SJCRH30 (cell line): ENCODE data around the gene CERS1. TPM values are rescaled to one million over a fixed set of nuclear protein-coding genes. Genes with fewer than 3 reads are reported as not detected.
A peak's percentile ranks its signal among the peaks of the same experiment; 100 is the strongest.

Experiments used
- DNase-seq, 2 experiments: peaks; one replicate each; pipeline ENCODE4 v3.0.0-alpha.2; 2015 to 2020
- H3K27ac ChIP-seq: fragments of 250-450 bp; sonication (Bioruptor Pico); 2 replicates; pipeline ENCODE4 v1.5.1; 2020; ENCODE audit warnings: mild to moderate bottlenecking, moderate library complexity
- H3K27me3 ChIP-seq: fragments of 250-450 bp; sonication (Bioruptor Pico); 2 replicates; pipeline ENCODE4 v1.5.1; 2020; ENCODE audit warnings: mild to moderate bottlenecking, moderate library complexity
- H3K36me3 ChIP-seq: fragments of 250-450 bp; sonication (Bioruptor Pico); 2 replicates; pipeline ENCODE4 v1.5.1; 2020; ENCODE audit warnings: mild to moderate bottlenecking, moderate library complexity
- H3K4me1 ChIP-seq: fragments of 250-450 bp; sonication (Bioruptor Pico); 2 replicates; pipeline ENCODE4 v1.5.1; 2020; ENCODE audit warnings: mild to moderate bottlenecking, moderate library complexity
- H3K4me3 ChIP-seq: fragments of 250-450 bp; sonication (Bioruptor Pico); 2 replicates; pipeline ENCODE4 v1.5.1; 2020; ENCODE audit warnings: mild to moderate bottlenecking, moderate library complexity
- H3K9me3 ChIP-seq: fragments of 250-450 bp; sonication (Bioruptor Pico); replicated peaks from 2 replicates; pipeline ENCODE4 v1.5.1; 2020; ENCODE audit warnings: mild to moderate bottlenecking, moderate library complexity
- total RNA-seq: library from RNA; depleted of rRNA; stranded (reverse); fragments of >200 nt; shearing (Covaris generic); gene quantifications from 2 replicates; pipeline ENCODE4 v1.2.3, GENCODE V29; 2014

Gene CERS1
- total RNA-seq, 1 experiment from 2014 or later: 6.1 TPM

DNA sequence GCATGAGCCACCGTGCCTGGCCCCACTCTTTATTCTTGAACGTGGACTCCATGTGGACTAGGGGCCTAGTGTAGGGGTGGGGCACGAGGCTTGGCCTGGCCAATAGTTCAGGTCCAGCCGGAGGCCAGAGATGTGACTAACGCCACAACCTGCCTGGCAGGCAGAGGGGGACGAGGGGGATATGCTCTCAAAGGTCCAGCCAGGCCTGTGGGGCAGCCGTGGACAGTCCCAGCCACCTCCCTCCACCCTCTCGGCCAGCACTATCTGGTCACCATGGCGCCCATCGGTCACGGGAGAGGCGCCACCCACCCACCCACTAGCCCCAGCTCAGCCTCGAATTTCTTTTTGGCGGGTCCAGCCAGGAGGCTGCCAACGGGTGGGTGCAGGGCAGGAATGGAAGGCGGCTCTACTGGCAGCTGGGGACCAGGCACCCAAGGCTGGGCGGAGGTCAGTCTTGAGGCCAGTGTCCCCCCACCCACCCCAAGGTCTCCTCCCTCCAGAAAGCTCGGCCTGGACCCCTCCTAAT, 2.2 kb upstream of the CERS1 start:
- Histone ChIP-seq H3K4me3 (no peak overlapping the region), H3K27me3 (no peaks in the 10 kb centered on the region), H3K9me3 (no peaks in the 10 kb centered on the region), H3K36me3 (peaks cover 7% of the 10 kb centered on the region; the same call in 1 of the 2 replicates), H3K27ac (no peak overlapping the region), H3K4me1 (peaks cover 17% of the 10 kb centered on the region)
- DNase-seq: peak; percentile 37 to 42

- peaks cover 17% of the 10 kb centered on the region for H3K4me1 ChIP-seq
- no peaks in the 10 kb centered on the region for H3K27me3 ChIP-seq
- H3K4me3 ChIP-seq: no peak overlapping the region
- DNase-seq: no peak
- no peak overlapping the region for H3K27ac ChIP-seq
- H3K9me3 ChIP-seq: no peaks in the 10 kb centered on the region
- H3K36me3 ChIP-seq: peaks cover 7% of the 10 kb centered on the region; the same call in 1 of the 2 replicates
Observed at GRCh38 chr19:18897094-18898029, 1.4 kb upstream of the CERS1 start.

GRCh38 chr19:18896421-18896841, 473 bp upstream of the CERS1 start:
- Histone ChIP-seq H3K4me3 (no peak overlapping the region), H3K27me3 (no peaks in the 10 kb centered on the region), H3K36me3 (peaks cover 4% of the 10 kb centered on the region; the same call in 1 of the 2 replicates), H3K9me3 (no peaks in the 10 kb centered on the region), H3K27ac (no peak overlapping the region), H3K4me1 (peaks cover 17% of the 10 kb centered on the region)
- no peak for DNase-seq

DNA sequence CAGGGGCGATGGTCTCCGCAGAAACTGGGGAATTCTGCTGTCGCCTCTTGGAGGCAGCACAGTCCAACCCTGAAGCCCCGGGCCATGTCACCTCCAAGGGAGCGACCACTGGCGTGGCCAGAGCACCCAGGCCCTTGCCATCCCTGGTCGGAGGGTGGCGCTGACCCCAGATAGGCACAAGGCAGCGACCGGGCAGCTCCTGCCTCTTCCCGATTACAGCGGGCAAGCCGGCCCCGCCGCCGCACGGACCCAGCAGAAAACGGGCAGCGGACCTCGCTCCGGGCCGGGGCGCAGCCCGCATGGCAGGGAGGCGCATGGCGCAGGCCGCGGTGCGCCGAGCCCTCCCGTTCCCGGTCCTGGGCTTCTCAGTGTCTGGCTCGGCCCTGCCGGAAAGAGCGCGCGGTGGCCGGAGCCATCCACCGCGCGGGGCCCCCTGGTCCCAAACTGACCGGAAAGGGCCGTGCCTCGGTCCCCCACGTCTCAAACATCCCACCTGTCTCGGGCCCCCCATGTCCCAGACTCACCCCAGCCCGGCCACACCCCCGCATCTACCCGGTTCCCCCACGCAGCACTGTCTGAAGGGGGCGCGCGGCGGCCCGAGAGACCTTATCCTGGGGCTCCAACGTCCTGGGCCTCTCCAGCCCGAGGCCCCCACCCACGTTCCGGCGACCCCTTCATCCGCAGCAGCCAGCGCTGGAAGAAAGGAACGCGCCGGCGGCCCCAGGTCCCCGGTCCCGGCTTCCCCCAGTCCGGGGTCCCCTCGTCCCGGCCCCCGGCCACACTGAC, 727 bp downstream of the CERS1 start:
- Histone ChIP-seq H3K27me3 (no peaks in the 10 kb centered on the region), H3K9me3 (no peaks in the 10 kb centered on the region), H3K4me1 (peaks cover 17% of the 10 kb centered on the region), H3K4me3 (peak overlapping the region; percentile 64), H3K36me3 (no peaks in the 10 kb centered on the region), H3K27ac (no peak overlapping the region)
- DNase-seq: peak; percentile 62 to 68

GRCh38 chr19:18894254-18895037, 1.5 kb downstream of the CERS1 start:
- DNase-seq: peak; percentile 88 to 90
- no peaks in the 10 kb centered on the region for H3K36me3 ChIP-seq
- H3K27me3 ChIP-seq: no peaks in the 10 kb centered on the region
- H3K4me3 ChIP-seq: peak overlapping the region; percentile 64
- H3K4me1 ChIP-seq: peaks cover 17% of the 10 kb centered on the region
- H3K27ac ChIP-seq: no peak overlapping the region
- H3K9me3 ChIP-seq: no peaks in the 10 kb centered on the region

DNA sequence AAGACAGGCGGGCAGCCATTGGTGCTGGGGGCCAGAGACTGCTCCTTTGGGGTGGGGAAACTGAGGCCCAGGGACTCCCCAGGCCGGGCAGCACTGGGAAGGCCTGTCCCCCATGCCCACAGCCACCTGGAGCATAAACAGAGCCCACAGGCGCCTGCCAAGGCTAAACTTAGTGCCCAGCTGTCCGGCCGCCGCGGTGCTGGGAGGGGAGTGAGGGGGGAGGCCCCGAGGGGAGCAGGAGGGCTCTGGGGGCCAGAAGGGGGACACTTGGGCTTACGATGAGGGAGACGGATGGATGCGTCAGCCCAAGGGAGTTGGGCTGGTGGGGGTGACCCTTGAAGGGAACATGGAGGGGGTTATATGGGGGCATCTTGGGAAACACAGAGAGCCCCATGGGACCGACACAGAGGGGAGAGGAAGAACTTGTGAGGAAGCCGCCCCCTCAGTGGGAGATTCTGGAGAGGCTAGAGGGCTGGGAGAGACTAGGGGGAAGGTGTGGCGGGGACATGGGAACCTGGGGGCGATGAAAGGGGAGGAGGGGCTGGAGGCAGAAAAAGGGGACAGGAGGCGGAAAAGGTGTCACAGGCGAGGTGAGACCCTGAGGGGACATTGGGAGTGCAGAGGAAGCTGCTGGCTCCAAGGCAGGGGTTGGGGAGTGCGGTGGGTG, 2.2 kb downstream of the CERS1 start:
- H3K4me3 ChIP-seq: peak overlapping the region; percentile 7; the same call in 1 of the 2 replicates
- no peaks in the 10 kb centered on the region for H3K9me3 ChIP-seq
- no peaks in the 10 kb centered on the region for H3K27me3 ChIP-seq
- H3K27ac ChIP-seq: no peak overlapping the region
- H3K36me3 ChIP-seq: no peaks in the 10 kb centered on the region
- peak in 1 of 2 experiments; percentile 27 for DNase-seq
- peaks cover 17% of the 10 kb centered on the region for H3K4me1 ChIP-seq

- Histone ChIP-seq H3K4me3 (no peak overlapping the region), H3K9me3 (no peaks in the 10 kb centered on the region), H3K27ac (no peak overlapping the region), H3K4me1 (peaks cover 12% of the 10 kb centered on the region), H3K27me3 (no peaks in the 10 kb centered on the region), H3K36me3 (no peaks in the 10 kb centered on the region)
- no peak for DNase-seq
Observed at GRCh38 chr19:18889949-18890745, 5.8 kb downstream of the CERS1 start.

DNA sequence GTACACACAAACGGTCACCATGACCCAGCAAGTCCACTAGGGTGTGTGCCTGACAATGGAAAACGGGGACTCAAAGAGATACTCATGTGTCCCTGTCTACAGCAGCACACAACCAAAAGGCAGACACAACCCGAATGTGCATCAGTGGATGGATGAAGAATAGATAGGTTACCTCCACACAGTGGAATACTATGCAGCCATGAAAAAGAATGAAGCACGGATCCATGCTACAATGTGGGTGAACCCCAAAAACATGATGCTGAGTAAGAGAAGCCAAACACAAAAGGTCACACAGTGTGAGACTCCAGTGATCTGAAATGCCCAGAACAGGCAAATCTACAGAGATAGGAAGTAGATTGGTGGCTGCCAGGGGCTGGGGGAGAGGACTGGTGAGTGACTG, 9.0 kb downstream of the CERS1 start:
- no peak for DNase-seq
- no peak overlapping the region for H3K4me3 ChIP-seq
- H3K4me1 ChIP-seq: no peaks in the 10 kb centered on the region
- no peak overlapping the region for H3K27ac ChIP-seq
- H3K36me3 ChIP-seq: no peaks in the 10 kb centered on the region
- H3K27me3 ChIP-seq: no peaks in the 10 kb centered on the region
- no peaks in the 10 kb centered on the region for H3K9me3 ChIP-seq

DNA sequence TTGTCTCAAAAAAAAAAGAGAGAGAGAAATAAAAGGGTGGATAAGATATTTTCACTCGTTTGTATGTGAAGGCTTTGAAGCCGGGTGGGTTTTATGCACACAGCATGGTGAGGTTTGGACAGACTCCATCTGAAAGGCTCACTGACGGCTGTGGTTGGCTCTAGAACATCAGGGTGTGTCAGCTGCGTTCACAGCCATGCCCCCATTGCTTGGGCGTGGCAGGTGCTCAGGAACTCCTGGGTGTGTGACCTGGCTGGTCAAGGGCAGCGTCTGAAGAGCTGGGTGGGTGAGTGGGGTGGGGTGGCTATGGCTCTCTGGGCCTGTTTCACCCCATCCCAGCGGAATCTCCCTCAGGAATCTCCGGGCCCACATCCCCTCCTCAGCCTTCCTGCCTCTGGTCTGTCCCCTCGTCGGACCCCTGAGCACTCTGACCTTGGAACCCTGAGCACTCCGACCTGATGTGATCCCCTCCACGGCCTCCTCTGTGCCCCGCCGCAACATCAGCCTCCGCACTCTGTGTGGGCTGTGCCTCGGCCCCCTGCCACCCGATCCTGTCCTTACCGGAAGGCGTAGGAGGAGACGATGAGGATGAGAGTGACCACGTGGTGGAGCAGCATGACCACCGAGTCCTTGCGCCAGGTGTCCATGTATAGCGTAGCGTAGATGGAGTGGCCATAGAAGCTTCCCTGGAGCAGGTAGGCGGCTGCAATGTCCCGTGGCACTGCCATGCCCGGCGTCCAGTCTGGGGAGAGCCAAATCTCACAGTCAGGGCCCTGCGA, 12.2 kb downstream of the CERS1 start:
- Histone ChIP-seq H3K4me1 (no peaks in the 10 kb centered on the region), H3K27ac (no peak overlapping the region), H3K9me3 (no peaks in the 10 kb centered on the region), H3K36me3 (no peaks in the 10 kb centered on the region), H3K4me3 (no peak overlapping the region), H3K27me3 (no peaks in the 10 kb centered on the region)
- no peak for DNase-seq

GRCh38 chr19:18881491-18881890, 14.5 kb downstream of the CERS1 start:
- H3K4me1 ChIP-seq: no peaks in the 10 kb centered on the region
- no peak for DNase-seq
- H3K36me3 ChIP-seq: no peaks in the 10 kb centered on the region
- no peaks in the 10 kb centered on the region; the same call in 1 of the 2 replicates for H3K9me3 ChIP-seq
- no peak overlapping the region for H3K4me3 ChIP-seq
- no peak overlapping the region for H3K27ac ChIP-seq
- H3K27me3 ChIP-seq: no peaks in the 10 kb centered on the region

DNA sequence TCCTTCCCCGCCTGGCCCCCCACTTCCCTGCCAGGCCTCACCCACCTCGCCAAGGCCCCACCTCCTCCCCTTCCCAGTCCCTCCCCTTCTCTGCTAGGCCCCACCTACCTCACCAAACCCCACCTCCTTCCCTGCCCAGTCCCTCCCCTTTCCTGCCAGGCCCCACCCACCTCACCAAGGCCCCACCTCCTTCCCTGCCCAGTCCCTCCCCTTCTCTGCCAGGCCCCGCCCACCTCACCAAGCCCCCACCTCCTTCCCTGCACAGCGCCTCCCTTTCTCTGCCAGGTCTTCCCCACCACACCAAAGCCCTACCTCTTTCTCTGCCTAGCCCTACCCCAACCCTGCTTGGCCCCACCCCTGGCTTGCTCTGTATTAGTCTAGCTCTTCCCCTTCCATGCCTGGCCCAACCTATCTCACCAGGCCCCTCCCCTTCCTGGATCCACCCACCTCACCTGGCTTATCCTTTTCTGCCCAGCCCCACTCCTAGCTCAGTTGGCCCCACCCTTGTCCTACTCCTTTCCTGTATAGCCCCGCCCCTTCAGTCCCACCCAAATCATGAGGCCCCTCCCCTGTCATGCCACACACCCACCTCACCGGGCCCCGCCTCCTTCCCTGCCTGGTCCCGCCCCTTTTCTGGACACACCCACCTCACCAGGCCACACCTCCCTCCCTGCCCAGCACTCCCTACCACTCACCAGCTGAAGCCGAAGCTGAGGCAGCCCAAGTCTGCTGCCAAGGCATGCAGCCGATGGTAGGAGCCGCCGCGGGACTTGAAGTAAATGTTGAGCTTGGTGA, 16.2 kb downstream of the CERS1 start:
- no peaks in the 10 kb centered on the region for H3K36me3 ChIP-seq
- H3K27me3 ChIP-seq: no peaks in the 10 kb centered on the region
- no peak overlapping the region for H3K27ac ChIP-seq
- no peak overlapping the region for H3K4me3 ChIP-seq
- H3K4me1 ChIP-seq: no peaks in the 10 kb centered on the region
- H3K9me3 ChIP-seq: no peaks in the 10 kb centered on the region; the same call in 1 of the 2 replicates
- DNase-seq: peak; percentile 54 to 58
